Measurements from ENCODE around the gene GARNL3.

GARNL3 gene

DNA sequence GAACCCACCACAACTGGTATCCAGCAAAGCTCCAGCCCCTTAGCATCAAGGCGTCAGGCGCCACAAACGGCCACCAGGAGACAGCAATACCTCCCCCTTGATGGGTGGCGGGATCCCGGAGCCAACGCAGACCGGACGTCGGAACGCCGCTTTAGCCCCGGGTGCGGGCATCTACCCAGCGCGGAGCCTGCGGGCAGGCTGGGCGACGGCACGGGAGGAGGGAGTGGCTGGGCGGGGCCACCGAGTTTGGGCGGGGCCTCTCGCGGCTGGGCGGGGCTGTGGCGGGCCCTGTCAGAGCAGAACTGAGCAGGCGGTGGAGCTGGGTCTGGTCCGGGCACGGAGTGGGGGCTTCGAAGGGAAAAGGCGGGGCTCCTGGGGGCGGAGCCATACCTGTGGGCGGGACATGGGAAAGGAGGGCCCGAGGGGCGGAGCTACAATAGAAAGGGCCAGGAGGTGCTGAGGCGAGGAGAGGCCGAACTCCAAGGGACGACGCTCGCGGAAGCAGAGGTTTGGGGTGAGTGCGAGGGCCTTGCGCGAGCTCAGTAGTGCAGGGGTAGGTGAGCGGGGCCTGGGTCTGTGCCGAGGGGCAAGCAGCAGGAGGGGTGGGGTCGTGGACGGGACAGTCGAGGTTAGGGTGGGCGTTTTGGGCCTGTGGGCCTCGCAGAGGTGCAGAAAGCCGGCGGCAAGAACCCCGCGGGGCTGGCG, 40.2 kb upstream of the GARNL3 start:
- Mint-ChIP-seq H3K4me3 (peak overlapping the region; percentile 84), H3K36me3 (ENCODE audit: low read depth) (no peaks in the 10 kb centered on the region), H3K4me1 (peaks cover 23% of the 10 kb centered on the region), H3K27me3 (ENCODE audit: low read depth, poor library complexity) (peaks cover 68% of the 10 kb centered on the region), H3K9me3 (no peaks in the 10 kb centered on the region), H3K27ac (peak overlapping the region; percentile 92)
- peak; percentile 98 for DNase-seq
- TF ChIP-seq, protein P1, sequence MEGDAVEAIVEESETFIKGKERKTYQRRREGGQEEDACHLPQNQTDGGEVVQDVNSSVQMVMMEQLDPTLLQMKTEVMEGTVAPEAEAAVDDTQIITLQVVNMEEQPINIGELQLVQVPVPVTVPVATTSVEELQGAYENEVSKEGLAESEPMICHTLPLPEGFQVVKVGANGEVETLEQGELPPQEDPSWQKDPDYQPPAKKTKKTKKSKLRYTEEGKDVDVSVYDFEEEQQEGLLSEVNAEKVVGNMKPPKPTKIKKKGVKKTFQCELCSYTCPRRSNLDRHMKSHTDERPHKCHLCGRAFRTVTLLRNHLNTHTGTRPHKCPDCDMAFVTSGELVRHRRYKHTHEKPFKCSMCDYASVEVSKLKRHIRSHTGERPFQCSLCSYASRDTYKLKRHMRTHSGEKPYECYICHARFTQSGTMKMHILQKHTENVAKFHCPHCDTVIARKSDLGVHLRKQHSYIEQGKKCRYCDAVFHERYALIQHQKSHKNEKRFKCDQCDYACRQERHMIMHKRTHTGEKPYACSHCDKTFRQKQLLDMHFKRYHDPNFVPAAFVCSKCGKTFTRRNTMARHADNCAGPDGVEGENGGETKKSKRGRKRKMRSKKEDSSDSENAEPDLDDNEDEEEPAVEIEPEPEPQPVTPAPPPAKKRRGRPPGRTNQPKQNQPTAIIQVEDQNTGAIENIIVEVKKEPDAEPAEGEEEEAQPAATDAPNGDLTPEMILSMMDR (IDR thresholded peaks at IDR 0.05) = no peak

DNA sequence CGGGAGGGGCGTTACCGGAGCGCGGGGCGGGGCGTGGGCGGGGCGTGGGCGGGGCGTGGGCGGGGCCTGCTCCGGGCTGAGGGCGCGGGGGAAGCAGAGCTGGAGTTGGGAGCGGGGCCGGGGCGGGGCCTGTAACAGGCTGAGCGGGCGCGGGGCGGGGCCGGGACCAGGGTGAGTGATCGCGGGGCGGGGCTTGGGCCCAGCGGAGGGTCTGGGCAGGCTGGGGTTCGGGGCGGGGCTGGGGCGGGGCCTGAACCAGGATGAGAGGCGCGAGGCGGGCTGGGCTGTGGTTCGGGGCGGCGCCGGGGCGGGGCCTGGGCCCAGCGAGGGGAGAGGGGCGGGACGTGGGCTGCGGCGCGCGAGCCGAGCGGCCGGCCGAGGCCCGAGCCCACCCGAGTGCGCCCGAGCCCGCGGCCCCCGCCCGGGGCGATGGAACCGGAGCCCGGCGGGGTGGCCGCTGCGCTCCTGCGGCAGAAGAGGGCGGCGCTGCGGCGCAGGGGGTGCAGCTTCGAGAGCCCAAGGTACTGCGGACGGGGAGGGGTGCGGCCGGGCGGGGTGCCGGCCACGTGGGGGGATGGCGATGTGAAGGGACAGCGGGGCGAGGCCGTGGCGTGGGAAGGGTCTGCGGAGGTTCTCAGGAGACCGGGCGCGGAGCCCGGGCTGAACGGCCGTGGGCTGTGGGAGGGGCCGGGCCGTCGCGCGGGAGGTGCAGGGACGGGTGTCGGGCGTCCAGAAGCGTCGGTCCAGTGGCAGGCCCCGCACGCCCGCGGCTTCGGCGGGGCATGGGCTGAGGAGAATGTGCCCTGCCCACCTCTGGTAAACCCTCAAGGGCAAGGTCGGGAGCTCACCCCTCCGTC, 39.5 kb upstream of the GARNL3 start:
- peaks cover 66% of the 10 kb centered on the region for H3K27me3 Mint-ChIP-seq (ENCODE audit: low read depth, poor library complexity)
- H3K9me3 Mint-ChIP-seq = no peaks in the 10 kb centered on the region
- TF ChIP-seq, protein P1 (IDR thresholded peaks at IDR 0.05) = no peak
- no peak overlapping the region for H3K27ac Mint-ChIP-seq
- no peaks in the 10 kb centered on the region for H3K36me3 Mint-ChIP-seq (ENCODE audit: low read depth)
- peaks cover 16% of the 10 kb centered on the region for H3K4me1 Mint-ChIP-seq
- peak; percentile 100 for DNase-seq
- H3K4me3 Mint-ChIP-seq = peak overlapping the region; percentile 84

DNA sequence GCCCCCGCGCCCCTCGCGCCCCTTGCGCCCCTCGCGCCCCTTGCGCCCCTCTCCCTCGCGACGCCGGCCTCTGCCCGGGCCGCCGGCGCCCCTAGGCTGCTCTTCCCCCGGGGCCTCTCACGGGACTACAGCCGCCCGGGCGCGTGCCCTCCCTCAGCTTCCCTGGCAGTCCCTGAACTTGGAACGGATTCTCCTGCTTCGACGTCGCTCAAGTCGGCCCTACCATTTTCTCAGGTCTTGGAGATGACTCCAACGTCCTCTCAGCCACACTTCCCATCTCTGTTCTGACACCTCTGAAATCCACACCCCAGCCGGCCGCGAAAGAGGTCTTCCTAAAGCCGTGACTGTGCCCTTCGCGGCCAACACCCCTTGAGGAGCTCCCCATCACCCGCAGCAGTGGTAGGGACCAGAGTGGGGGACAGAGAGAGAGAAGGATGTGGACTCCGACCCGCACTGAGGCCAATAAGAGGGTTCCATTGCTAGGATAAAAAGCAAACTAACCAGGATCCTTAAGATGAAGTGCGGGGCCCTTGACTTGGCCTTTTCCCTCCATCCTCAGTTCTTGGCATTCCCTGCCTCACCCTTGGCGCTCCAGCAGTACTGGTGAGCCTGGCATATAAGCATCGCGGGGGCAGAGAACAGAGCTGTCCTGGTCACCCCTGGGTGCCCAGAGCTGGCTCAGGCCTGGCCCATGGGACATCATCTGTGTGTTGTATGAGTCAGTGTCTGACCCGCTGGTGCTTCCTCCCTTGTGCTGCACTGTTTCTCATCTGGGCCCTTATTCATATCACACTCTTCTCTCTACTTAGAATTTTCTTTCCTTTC, 38.6 kb upstream of the GARNL3 start:
- Mint-ChIP-seq H3K4me3 (peak overlapping the region; percentile 85), H3K36me3 (ENCODE audit: low read depth) (no peaks in the 10 kb centered on the region), H3K4me1 (peaks cover 16% of the 10 kb centered on the region), H3K27ac (no peak overlapping the region), H3K27me3 (ENCODE audit: low read depth, poor library complexity) (peaks cover 64% of the 10 kb centered on the region), H3K9me3 (no peaks in the 10 kb centered on the region)
- TF ChIP-seq, protein P1 (IDR thresholded peaks at IDR 0.05) = no peak
- no peak for DNase-seq

DNA sequence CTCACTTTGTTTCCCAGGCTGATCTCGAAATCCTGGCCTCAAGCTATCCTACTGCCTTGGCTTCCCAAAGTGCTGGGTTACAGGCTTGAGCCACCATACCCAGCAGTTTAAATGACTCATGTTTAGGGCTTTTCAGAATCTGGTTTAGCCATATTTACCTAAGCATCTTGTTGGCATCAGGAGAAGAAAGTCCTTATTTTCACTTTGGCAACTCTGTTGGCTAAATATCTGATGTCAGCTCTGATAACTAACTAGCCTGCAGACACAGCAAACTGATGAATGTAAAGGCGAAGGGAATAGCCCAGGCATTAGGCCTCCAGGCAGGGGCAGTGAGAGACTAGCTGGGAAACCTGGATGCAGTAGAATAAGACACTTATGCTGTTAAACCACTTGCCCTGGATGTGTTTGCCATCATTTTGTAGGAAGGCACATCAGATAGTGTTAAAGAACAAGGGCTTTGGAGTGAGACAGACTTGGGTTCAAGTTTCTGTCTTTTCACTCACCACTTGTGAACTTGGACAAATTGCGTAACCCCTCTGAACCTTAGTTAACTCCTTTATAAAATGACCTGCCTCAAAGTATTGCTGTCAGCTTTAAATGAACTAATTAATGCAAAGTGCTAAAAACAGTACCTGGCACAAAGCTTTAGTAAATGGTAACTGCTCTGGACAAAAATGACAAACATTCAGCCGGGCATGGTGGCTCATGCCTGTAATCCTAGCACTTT, 34.7 kb upstream of the GARNL3 start:
- Mint-ChIP-seq H3K27me3 (ENCODE audit: low read depth, poor library complexity) (peaks cover 30% of the 10 kb centered on the region), H3K4me1 (peaks cover 16% of the 10 kb centered on the region), H3K9me3 (no peaks in the 10 kb centered on the region), H3K36me3 (ENCODE audit: low read depth) (no peaks in the 10 kb centered on the region), H3K27ac (no peak overlapping the region), H3K4me3 (no peak overlapping the region)
- no peak for DNase-seq
- TF ChIP-seq, protein P1 (IDR thresholded peaks at IDR 0.05) = no peak

DNA sequence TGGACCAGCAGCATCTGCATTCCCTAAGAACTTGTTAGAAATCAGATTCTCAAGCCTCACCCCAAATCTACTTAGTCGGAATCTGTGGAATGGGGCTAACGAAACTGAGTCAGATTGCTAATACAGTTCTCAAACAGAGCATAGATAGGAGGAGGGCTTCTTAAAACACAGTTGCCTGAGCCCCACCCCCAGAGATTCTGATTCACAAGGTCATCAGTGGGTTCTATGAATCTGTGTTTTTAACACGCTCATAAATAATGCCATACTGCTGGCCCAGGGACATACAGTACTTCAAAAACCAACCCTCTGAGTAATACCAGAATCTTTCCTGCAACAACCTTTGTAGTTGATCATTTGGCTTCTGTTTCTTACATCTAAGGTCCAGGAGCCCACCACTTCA, 32.9 kb upstream of the GARNL3 start:
- Mint-ChIP-seq H3K27ac (no peak overlapping the region), H3K4me3 (no peak overlapping the region), H3K27me3 (ENCODE audit: low read depth, poor library complexity) (peaks cover 24% of the 10 kb centered on the region), H3K9me3 (no peaks in the 10 kb centered on the region), H3K36me3 (ENCODE audit: low read depth) (no peaks in the 10 kb centered on the region), H3K4me1 (peaks cover 6% of the 10 kb centered on the region)
- DNase-seq = no peak
- TF ChIP-seq, protein P1 (IDR thresholded peaks at IDR 0.05) = no peak
